ENCODE data around the gene CABP7. TPM values are rescaled to one million over a fixed set of nuclear protein-coding genes. Genes with fewer than 3 reads are reported as not detected.

Gene CABP7
- total and polyA plus RNA-seq, 2 of the 13 experiments (the other 11 are each of a cell fraction or from before 2014, with no cell fraction given): 0.08 TPM; not detected in 1

DNA sequence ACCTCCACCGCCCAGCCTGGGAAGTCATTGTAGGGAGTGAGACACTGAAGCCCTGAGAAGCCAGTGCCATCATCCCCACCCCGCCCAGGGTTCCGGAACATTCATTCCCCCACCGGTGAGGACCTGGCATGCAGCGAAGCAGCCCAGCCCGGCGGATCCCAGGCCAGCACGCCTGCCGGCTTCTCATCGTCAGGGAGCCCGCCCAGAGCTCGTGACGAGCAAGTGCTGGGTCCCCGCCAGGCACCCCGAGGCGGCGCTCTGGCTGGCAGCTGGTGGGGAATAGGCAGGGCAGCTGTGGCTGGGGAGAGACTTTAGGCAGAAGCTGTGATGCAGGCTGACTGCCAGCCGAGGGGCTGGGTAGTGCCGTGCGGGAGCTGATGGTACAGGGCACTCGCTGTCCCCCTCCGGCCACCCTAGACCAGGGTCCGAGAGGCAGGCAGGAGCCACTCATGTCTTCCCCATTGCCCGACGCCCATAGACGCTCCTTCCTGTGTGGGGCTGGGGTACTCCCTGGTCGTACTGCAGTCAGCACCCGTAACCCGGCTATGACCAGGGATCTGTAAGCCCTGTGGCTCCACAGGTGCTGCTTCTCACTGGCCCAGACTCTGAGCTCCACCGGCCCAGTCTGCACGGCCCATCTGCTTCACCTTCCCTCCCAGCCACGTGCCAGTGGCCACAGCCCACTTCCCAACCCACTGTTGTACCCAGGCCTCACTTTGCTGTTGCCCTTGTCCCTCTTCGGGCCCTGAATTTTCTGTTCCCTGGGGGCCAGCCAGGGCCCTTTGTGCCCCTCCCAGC lies 24.5 kb upstream of the CABP7 start (continued):
- TF ChIP-seq ZNF569 (CRISPR knock-in tag; IDR thresholded peaks at IDR 0.05; ENCODE audit: borderline replicate concordance) (no peak), HOXA3 (CRISPR knock-in tag; IDR thresholded peaks at IDR 0.05) (no peak), SP1 (IDR thresholded peaks at IDR 0.05) (no peak), SP1 (CRISPR knock-in tag; IDR thresholded peaks at IDR 0.05) (no peak), ZKSCAN8 (CRISPR knock-in tag; IDR thresholded peaks at IDR 0.05; ENCODE audit: borderline replicate concordance) (no peak), SIX1 (CRISPR knock-in tag; IDR thresholded peaks at IDR 0.05; ENCODE audit: borderline replicate concordance) (no peak), YEATS4 (CRISPR knock-in tag; IDR thresholded peaks at IDR 0.05; ENCODE audit: borderline replicate concordance) (no peak), ZNF282 (IDR thresholded peaks at IDR 0.05; ENCODE audit: partially characterized antibody) (no peak)
- TF ChIP-seq, protein P1, sequence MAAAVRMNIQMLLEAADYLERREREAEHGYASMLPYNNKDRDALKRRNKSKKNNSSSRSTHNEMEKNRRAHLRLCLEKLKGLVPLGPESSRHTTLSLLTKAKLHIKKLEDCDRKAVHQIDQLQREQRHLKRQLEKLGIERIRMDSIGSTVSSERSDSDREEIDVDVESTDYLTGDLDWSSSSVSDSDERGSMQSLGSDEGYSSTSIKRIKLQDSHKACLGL (CRISPR knock-in tag; IDR thresholded peaks at IDR 0.05): no peak

DNA sequence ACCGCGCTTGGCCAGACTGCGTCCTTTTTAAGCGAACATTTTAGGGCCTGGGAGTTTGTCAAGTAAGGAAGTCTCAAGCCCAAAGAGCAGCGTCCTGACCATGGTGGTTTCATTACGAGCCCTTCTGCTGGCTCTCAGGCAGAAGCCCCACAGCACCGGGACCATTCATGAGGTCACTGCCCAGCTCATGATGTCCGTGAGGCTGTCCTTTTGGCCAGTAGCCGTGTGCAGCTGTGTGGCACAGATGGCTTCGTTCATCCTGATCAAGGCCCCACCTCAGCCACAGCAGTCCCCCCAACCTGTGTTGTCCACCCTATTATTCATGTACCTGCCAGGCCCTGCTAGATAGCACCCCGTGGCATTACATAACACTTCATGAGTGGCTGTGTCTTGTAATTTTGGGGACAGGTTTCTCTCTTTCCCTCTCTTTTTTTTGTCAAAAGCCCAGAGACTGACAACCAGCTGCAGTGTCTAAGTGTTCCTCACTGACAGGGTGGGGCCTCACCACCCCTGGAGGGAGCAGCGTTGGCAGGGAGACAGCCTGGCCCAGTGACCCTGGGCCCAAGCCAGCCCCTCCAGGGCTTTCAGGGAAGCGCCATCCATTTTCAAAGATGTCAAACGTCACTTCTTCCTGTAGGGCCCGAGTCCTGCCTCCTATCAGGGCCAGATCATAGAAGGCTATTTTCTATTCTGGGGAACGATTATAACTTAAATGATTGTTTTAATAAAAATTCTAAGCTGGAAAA lies 21.8 kb upstream of the CABP7 start:
- no peak overlapping the region for H3K4me2 ChIP-seq (ENCODE audit: low read depth, low read length)
- peaks cover 0 to 5% of the 10 kb centered on the region in 2 experiments; a peak in 3 of 5 replicates for H3K27me3 ChIP-seq (ENCODE audit: control insufficient read depth in 1 of 2, insufficient read depth in 2 of 2, low read length in 2 of 2)
- in situ Hi-C loops (cut with HindIII; ENCODE audit: extremely low pct_ligation_motif_present, low pct_unique_long_range_greater_than_20kb) (no loop called here), intact Hi-C loops (cut with micrococcal nuclease; ENCODE audit: unreplicated experiment) (no loop called here)
- H3K4me1 ChIP-seq (ENCODE audit: insufficient read depth, low read length): peaks cover 20% of the 10 kb centered on the region
- H3K36me3 ChIP-seq (replicated peaks in 1 of 2; ENCODE audit: control insufficient read depth in 1 of 2, insufficient read depth in 2 of 2, low read length in 2 of 2): peaks cover 4 to 7% of the 10 kb centered on the region in 2 experiments; a peak in 4 of 5 replicates
- no peaks in the 10 kb centered on the region for H3K9me3 ChIP-seq (ENCODE audit: low read length)
- FAIRE-seq (no peak), DNase-seq (ENCODE audit: low spot score) (no peak), ATAC-seq (no peak)
- H2AFZ ChIP-seq (ENCODE audit: low read length): no peak overlapping the region
- BruUV-seq (replicated peaks): no TSS peak
- 92% methylated on average over 13 of the region's 16 CpGs for WGBS (ENCODE audit: low lambda C conversion rate)
- H3K27ac ChIP-seq (ENCODE audit: extremely low read length, insufficient read depth, low read length): no peak overlapping the region
- H4K20me1 ChIP-seq (ENCODE audit: insufficient read depth, low read length): no peaks in the 10 kb centered on the region
- no peak overlapping the region for H3K4me3 ChIP-seq (replicated peaks in 1 of 3; ENCODE audit: insufficient read depth in 1 of 3, low read depth in 2 of 3, low read length in 3 of 3)
- no peak overlapping the region for H3K9ac ChIP-seq (ENCODE audit: insufficient read depth, low read depth, low read length)
- H3K79me2 ChIP-seq (ENCODE audit: insufficient read depth, low read length): no peaks in the 10 kb centered on the region
- ChIA-PET CTCF (ENCODE audit: low intra/inter-chr PET ratio, low total read pairs) (no interaction called here), POLR2A (no interaction called here)
- TF ChIP-seq ZNF296 (CRISPR knock-in tag; conservative IDR thresholded peaks at IDR 0.05): no peak
- no peak for TF ChIP-seq RBFOX2 (IDR thresholded peaks at IDR 0.05; ENCODE audit: low read depth, low read length)
- TF ChIP-seq ZNF382 (CRISPR knock-in tag; IDR thresholded peaks at IDR 0.05; ENCODE audit: borderline replicate concordance): no peak
- no peak for TF ChIP-seq ZNF569 (CRISPR knock-in tag; IDR thresholded peaks at IDR 0.05; ENCODE audit: borderline replicate concordance)
- no peak for TF ChIP-seq TOPORS (CRISPR knock-in tag; IDR thresholded peaks at IDR 0.05)
- no peak for TF ChIP-seq ZFP82 (CRISPR knock-in tag; IDR thresholded peaks at IDR 0.05; ENCODE audit: borderline replicate concordance)
- no peak for TF ChIP-seq NFE2L2 (IDR thresholded peaks at IDR 0.05; ENCODE audit: low read length)
- no peak for TF ChIP-seq RCOR2 (CRISPR knock-in tag; IDR thresholded peaks at IDR 0.05)
- no peak for TF ChIP-seq RFX1 (IDR thresholded peaks at IDR 0.05)
- no peak for TF ChIP-seq SNAPC2 (CRISPR knock-in tag; IDR thresholded peaks at IDR 0.05)
- TF ChIP-seq ZNF558 (CRISPR knock-in tag; IDR thresholded peaks at IDR 0.05; ENCODE audit: borderline replicate concordance): no peak
- no peak for TF ChIP-seq ZFX (CRISPR knock-in tag; IDR thresholded peaks at IDR 0.05; ENCODE audit: low read depth)
- no peak for TF ChIP-seq RAD51 (IDR thresholded peaks at IDR 0.05; ENCODE audit: borderline replicate concordance)
- TF ChIP-seq ZNF530 (CRISPR knock-in tag; IDR thresholded peaks at IDR 0.05; ENCODE audit: low read depth): no peak
- TF ChIP-seq, protein P2, sequence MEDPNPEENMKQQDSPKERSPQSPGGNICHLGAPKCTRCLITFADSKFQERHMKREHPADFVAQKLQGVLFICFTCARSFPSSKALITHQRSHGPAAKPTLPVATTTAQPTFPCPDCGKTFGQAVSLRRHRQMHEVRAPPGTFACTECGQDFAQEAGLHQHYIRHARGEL (CRISPR knock-in tag; IDR thresholded peaks at IDR 0.05): no peak
- TF ChIP-seq GFI1 (CRISPR knock-in tag; IDR thresholded peaks at IDR 0.05; ENCODE audit: borderline replicate concordance): no peak
